Transverse colon (tissue), 4 donors: ENCODE measurements around the gene RIPPLY3. TPM values are rescaled to one million over a fixed set of nuclear protein-coding genes. Genes with fewer than 3 reads are reported as not detected.
A peak's percentile ranks its signal among the peaks of the same experiment; 100 is the strongest.

Source experiments
- DNase-seq: peaks from one replicate; pipeline ENCODE4 v3.0.0-alpha.2; 2019
- H3K27ac ChIP-seq, 4 donors: fragments of 200-600 bp; sonication (generic); 2 replicates each; pipeline ENCODE4 v1.5.1; 2016 to 2018; ENCODE audit warnings: inconsistent platforms in 4 of 4
- H3K27me3 ChIP-seq: fragments of 200-600 bp; sonication (generic); 2 replicates; pipeline ENCODE4 v1.5.1; 2017; ENCODE audit warnings: inconsistent platforms
- H3K36me3 ChIP-seq, 4 donors: fragments of 200-600 bp; sonication (generic); 2 replicates each; pipeline ENCODE4 v1.5.1; 2017 to 2019; ENCODE audit warnings: inconsistent platforms in 4 of 4
- H3K4me1 ChIP-seq, 4 donors: fragments of 200-600 bp; sonication (generic); 2 replicates each; pipeline ENCODE4 v1.5.1; 2017 to 2020; ENCODE audit warnings: inconsistent platforms in 4 of 4
- H3K4me3 ChIP-seq, 4 donors: fragments of 200-600 bp; sonication (generic); 1 replicate in 1 of 4; 2 replicates in 3 of 4; pipeline versions ENCODE4 v1.5.1 to v1.6.1; 2017 to 2019; ENCODE audit warnings: inconsistent platforms in 4 of 4
- H3K9me3 ChIP-seq, 2 donors: fragments of 200-600 bp; sonication (generic); 2 replicates each; pipeline ENCODE4 v1.5.1; 2017 to 2019; ENCODE audit warnings: inconsistent platforms in 2 of 2
- EP300 ChIP-seq: sonication (generic); formaldehyde crosslinking; IDR thresholded peaks from one replicate; pipeline ENCODE4 v1.6.1; 2017; ENCODE audit warnings: antibody characterized with exemption, low read depth
- POLR2A ChIP-seq: fragments of 450-650 bp; IDR thresholded peaks from one replicate; pipeline ENCODE4 v1.6.1; 2016; ENCODE audit warnings: antibody characterized with exemption, mild to moderate bottlenecking, moderate library complexity
- POLR2AphosphoS5 ChIP-seq, 3 donors: sonication (generic); formaldehyde crosslinking; IDR thresholded peaks; one replicate each; pipeline ENCODE4 v1.6.1; 2016; ENCODE audit warnings: antibody characterized with exemption in 3 of 3
- WGBS, 2 donors: methylation state at CpG; one replicate each; pipeline ENCODE4 v1.1.5; 2018; ENCODE audit warnings: low coverage in 1 of 2; 5-methylcytosine and 5-hydroxymethylcytosine counted together
- in situ Hi-C, 4 donors: fragments of 200-750 bp; cut with MboI; loops; one replicate each; pipeline versions ENCODE4 v1.15.0 to v1.15.1; 2017; ENCODE audit warnings: low sequenced_read_pairs in 3 of 4, low pct_ligation_motif_present in 1 of 4, low pct_unique_long_range_greater_than_20kb in 1 of 4
- intact Hi-C: fragments of 100-400 bp; cut with DNase I; formaldehyde crosslinking; loops from one replicate; pipeline ENCODE4 v1.15.1; 2023; ENCODE audit warnings: low total_unique reads
- total RNA-seq, 4 donors: library from RNA; depleted of rRNA; stranded (reverse); fragments of >200 nt; gene quantifications; one replicate each; pipeline ENCODE4 v1.1.0, GENCODE V29; 2016
- TF ChIP-seq, protein P1 (sequence below), 5 experiments: fragments of 200-600 bp in 3 of 5; fragments of 450-650 bp in 2 of 5; sonication (generic) in 3 of 5; IDR thresholded peaks; 1 replicate in 2 of 5; 2 replicates in 3 of 5; pipeline ENCODE4 v1.5.1; 2016 to 2017; ENCODE audit warnings: antibody characterized with exemption in 5 of 5, inconsistent platforms in 3 of 5, mild to moderate bottlenecking in 2 of 5, moderate library complexity in 1 of 5

Gene RIPPLY3
- total RNA-seq, 4 donors from 2014 or later: 0.27 TPM; not detected in 3

DNA sequence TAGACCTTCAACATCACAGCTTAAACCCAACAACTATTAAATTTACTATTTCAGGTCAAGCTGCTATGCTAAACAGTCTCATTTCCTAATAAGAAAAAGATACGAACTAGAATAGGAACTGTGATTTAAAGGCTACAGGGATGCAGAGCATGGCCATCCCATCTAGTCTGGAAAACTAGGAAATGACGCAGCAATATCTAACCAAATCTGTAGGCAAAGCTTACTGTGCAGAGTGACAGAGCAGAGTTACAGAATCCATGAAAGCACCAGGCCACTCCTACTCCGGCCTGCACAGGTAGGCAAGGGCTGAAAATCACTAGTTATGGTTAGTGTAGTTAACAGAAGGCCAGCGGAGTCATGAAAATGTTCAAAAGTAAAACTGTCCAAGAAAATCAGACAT, 42.1 kb upstream of the RIPPLY3 start:
- no peaks in the 10 kb centered on the region for H3K36me3 ChIP-seq
- H3K27ac ChIP-seq: no peak overlapping the region
- 91 to 94% methylated on average over 4 of the region's 4 CpGs for WGBS, 2 donors
- in situ Hi-C loops (no loop called here), intact Hi-C loops (no loop called here)
- DNase-seq: no peak
- no peaks in the 10 kb centered on the region for H3K27me3 ChIP-seq
- H3K4me3 ChIP-seq: no peak overlapping the region
- H3K9me3 ChIP-seq: no peaks in the 10 kb centered on the region
- TF ChIP-seq, protein P1, sequence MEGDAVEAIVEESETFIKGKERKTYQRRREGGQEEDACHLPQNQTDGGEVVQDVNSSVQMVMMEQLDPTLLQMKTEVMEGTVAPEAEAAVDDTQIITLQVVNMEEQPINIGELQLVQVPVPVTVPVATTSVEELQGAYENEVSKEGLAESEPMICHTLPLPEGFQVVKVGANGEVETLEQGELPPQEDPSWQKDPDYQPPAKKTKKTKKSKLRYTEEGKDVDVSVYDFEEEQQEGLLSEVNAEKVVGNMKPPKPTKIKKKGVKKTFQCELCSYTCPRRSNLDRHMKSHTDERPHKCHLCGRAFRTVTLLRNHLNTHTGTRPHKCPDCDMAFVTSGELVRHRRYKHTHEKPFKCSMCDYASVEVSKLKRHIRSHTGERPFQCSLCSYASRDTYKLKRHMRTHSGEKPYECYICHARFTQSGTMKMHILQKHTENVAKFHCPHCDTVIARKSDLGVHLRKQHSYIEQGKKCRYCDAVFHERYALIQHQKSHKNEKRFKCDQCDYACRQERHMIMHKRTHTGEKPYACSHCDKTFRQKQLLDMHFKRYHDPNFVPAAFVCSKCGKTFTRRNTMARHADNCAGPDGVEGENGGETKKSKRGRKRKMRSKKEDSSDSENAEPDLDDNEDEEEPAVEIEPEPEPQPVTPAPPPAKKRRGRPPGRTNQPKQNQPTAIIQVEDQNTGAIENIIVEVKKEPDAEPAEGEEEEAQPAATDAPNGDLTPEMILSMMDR (IDR thresholded peaks at IDR 0.05): no peak
- TF ChIP-seq POLR2AphosphoS5 (IDR thresholded peaks at IDR 0.05) (no peak), EP300 (no peak), POLR2A (no peak)
- H3K4me1 ChIP-seq: peaks cover 0 to 19% (median 6%) of the 10 kb centered on the region in 4 donors

GRCh38 chr21:36964827-36965719, 41.4 kb upstream of the RIPPLY3 start:
- Histone ChIP-seq H3K27ac (no peak overlapping the region), H3K4me3 (peak overlapping the region in 2 of 4 donors; percentile 70 to 82), H3K9me3 (no peaks in the 10 kb centered on the region), H3K36me3 (no peaks in the 10 kb centered on the region), H3K27me3 (no peaks in the 10 kb centered on the region), H3K4me1 (peaks cover 0 to 19% (median 6%) of the 10 kb centered on the region in 4 donors)
- TF ChIP-seq POLR2A (no peak), POLR2AphosphoS5 (IDR thresholded peaks at IDR 0.05) (no peak), EP300 (no peak)
- TF ChIP-seq, protein P1 (IDR thresholded peaks at IDR 0.05): no peak
- DNase-seq: no peak
- in situ Hi-C loops: no loop called here
- intact Hi-C loops: no loop called here
- WGBS, 2 donors: 82 to 88% methylated on average over 7 to 8 of the region's 8 CpGs

GRCh38 chr21:36965720-36966065, 40.8 kb upstream of the RIPPLY3 start:
- Histone ChIP-seq H3K4me1 (peaks cover 0 to 19% (median 6%) of the 10 kb centered on the region in 4 donors), H3K27ac (peak overlapping the region; percentile 84 to 93 (median 87)), H3K4me3 (peak overlapping the region; percentile 70 to 86 (median 78)), H3K9me3 (no peaks in the 10 kb centered on the region), H3K27me3 (no peaks in the 10 kb centered on the region), H3K36me3 (no peaks in the 10 kb centered on the region)
- 36 to 93% methylated on average over 3 to 10 of the region's 10 CpGs for WGBS, 2 donors
- intact Hi-C loops (no loop called here), in situ Hi-C loops (no loop called here)
- DNase-seq: no peak
- TF ChIP-seq POLR2A (no peak), EP300 (no peak), POLR2AphosphoS5 (IDR thresholded peaks at IDR 0.05) (no peak)
- TF ChIP-seq, protein P1 (IDR thresholded peaks at IDR 0.05): no peak

DNA sequence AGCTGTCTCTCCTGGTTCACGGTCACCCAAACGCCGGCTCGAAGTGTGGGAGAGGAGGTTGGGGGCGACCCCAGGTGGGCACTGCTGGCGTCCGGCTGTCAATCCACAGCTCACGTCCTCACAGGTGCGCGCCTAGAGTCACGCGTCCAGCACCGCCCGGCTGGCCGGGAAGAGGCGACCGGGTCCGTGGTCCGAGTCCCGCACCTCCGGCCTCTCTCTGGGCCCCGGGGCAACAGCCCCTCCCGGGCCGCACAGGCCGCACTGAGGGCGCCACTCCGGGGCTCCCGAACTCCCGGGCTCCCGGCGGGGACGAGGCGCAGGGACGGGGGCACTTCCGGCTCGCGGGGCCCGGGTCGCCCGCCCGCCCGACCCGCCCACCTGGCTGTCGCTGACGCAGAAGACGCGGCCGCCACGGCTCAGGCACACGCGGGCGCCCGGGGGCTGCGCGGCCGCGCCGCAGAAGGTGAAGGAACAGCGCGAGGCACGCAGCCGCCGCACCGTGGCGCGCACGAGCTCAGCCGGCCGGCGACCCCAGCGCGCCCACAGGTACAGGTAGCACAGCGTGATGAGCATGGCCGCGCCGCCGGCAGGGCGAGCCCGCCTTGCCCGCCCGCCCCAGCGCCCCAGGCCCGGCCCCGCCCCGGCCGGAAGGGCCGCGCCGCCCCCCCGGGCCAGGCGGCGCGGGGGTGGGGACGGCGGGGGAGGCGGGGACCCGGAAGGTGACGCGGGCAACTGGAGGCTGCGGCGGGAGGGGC, 40.3 kb upstream of the RIPPLY3 start, which contains the start of gene HLCS:
TSS of gene HLCS (minus strand) at position 604 of the 755 bp plus-strand sequence. CDS start at position 573, 31 bp downstream.
- WGBS, 2 donors: 0% methylated on average over 12 of the region's 101 CpGs; no CpG with 5 or more reads in 1 of the 2 donors
- DNase-seq: peak; percentile 85
- Histone ChIP-seq H3K27ac (peak within 1 kb of the TSS; percentile 84 to 93 (median 87)), H3K4me1 (peaks cover 0 to 19% (median 6%) of the 10 kb centered on the region in 4 donors), H3K4me3 (peak within 1 kb of the TSS; percentile 70 to 86 (median 78)), H3K9me3 (no peaks in the 10 kb centered on the region), H3K36me3 (no peaks in the 10 kb centered on the region), H3K27me3 (no peaks in the 10 kb centered on the region)
- intact Hi-C loops: no loop called here
- TF ChIP-seq POLR2AphosphoS5 (IDR thresholded peaks at IDR 0.05): peak in 2 of 3 donors; percentile 11 to 32
- TF ChIP-seq, protein P1 (IDR thresholded peaks at IDR 0.05): peak in 1 of 5 experiments; percentile 23
- peak; percentile 38 for TF ChIP-seq POLR2A
- TF ChIP-seq EP300: no peak
- in situ Hi-C loops: no loop called here
